AG04449 (cell line): Measurements from ENCODE around the gene CWF19L2.

Experiments
- CTCF ChIA-PET: fragments of 350-600 bp; formaldehyde crosslinking; extraction: SDS; loops from one replicate; lab custom pipeline; 2021; ENCODE audit warnings: antibody characterized with exemption; lab: Yijun Ruan, JAX
- POLR2A ChIA-PET: fragments of 400-600, 350-600 bp; formaldehyde crosslinking; extraction: SDS; loops from one replicate; lab custom pipeline; 2020; ENCODE audit warnings: antibody characterized with exemption, inconsistent platforms; lab: Yijun Ruan, JAX
- DNase-seq: peaks from one replicate; pipeline ENCODE4 v3.0.0-alpha.2; 2010; ENCODE audit warnings: low read depth, low spot score
- H3K4me3 ChIP-seq: 2 replicates; pipeline ENCODE4 v1.5.1; 2011; ENCODE audit warnings: low read depth, mild to moderate bottlenecking, control low read depth, low read length
- CTCF ChIP-seq: IDR thresholded peaks from one replicate; pipeline ENCODE4 v1.5.1; 2011; ENCODE audit warnings: mild to moderate bottlenecking, moderate library complexity, low read length, control low read depth, inconsistent platforms; ENCODE audit not compliant: insufficient read depth; ENCODE audit errors: missing control alignments

The CWF19L2 gene

GRCh38 chr11:107494055-107494454, 36.4 kb upstream of the CWF19L2 start:
- ChIA-PET POLR2A (no interaction called here), CTCF (no interaction called here)
- no peak for TF ChIP-seq CTCF
- H3K4me3 ChIP-seq = no peak overlapping the region
- DNase-seq = no peak

GRCh38 chr11:107493117-107493516, 35.5 kb upstream of the CWF19L2 start:
- DNase-seq = no peak
- ChIA-PET POLR2A (no interaction called here), CTCF (no interaction called here)
- H3K4me3 ChIP-seq = no peak overlapping the region
- TF ChIP-seq CTCF = no peak

GRCh38 chr11:107490836-107491235, 33.2 kb upstream of the CWF19L2 start:
- DNase-seq = no peak
- CTCF ChIA-PET = no interaction called here
- H3K4me3 ChIP-seq = no peak overlapping the region
- POLR2A ChIA-PET = no interaction called here
- no peak for TF ChIP-seq CTCF

- ChIA-PET CTCF (no interaction called here), POLR2A (no interaction called here)
- no peak overlapping the region for H3K4me3 ChIP-seq
- DNase-seq = no peak
- TF ChIP-seq CTCF = no peak
Measured at GRCh38 chr11:107482234-107482633, 24.6 kb upstream of the CWF19L2 start.

- TF ChIP-seq CTCF = no peak
- no peak overlapping the region for H3K4me3 ChIP-seq
- DNase-seq = no peak
- POLR2A ChIA-PET = no interaction called here
- CTCF ChIA-PET = no interaction called here
Measured at GRCh38 chr11:107478922-107479321, 21.3 kb upstream of the CWF19L2 start.

GRCh38 chr11:107477820-107478219, 20.2 kb upstream of the CWF19L2 start:
- CTCF ChIA-PET = no interaction called here

More at GRCh38 chr11:107477820-107478219, 20.2 kb upstream of the CWF19L2 start:
- DNase-seq = no peak
- H3K4me3 ChIP-seq = no peak overlapping the region
- POLR2A ChIA-PET = no interaction called here
- no peak for TF ChIP-seq CTCF
